Ammon's horn (tissue), 1 donor: Measurements from ENCODE around the gene ACAD11.

Source experiments
- DNase-seq: peaks from one replicate; pipeline ENCODE4 v3.0.0-alpha.2; 2016; ENCODE audit warnings: low spot score

Gene ACAD11

DNA sequence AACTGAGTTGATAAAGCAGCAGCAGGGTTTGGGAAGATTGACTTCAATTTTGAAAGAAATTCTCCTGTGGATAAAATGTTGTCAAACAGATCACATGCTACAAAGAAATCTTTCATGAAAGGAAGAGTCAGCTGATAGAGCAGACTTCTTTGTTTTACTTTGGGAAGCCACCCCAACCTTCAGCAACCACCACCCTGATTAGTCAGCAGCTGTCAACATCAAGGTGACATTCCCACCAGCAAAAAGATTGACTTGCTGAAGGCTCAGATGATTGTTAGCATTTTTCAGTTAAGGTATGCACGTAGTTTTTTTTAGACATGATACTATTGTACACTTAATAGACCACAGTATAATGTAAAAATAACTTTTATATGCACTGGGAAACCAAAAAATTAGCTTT lies 150.1 kb downstream of the ACAD11 start:
- DNase-seq: no peak

GRCh38 chr3:132509096-132509495 lies 150.5 kb downstream of the ACAD11 start:
- DNase-seq: no peak
